ENCODE data around the gene SMCP.

SMCP gene

GRCh38 chr1:152878042-152878441, at the start of gene SMCP:
Gene SMCP (plus strand): TSS chr1:152878322. CDS start chr1:152884423, 6,101 bp downstream.
- H3K27ac ChIP-seq, result no peak within 1 kb of the TSS
- TF ChIP-seq Cebpa-rat (IDR thresholded peaks at IDR 0.05), result no peak
- H3K9me3 ChIP-seq, result no peaks in the 10 kb centered on the region
- H3K27me3 ChIP-seq, result no peaks in the 10 kb centered on the region
- no peaks in the 10 kb centered on the region for H3K4me1 ChIP-seq
- no peak within 1 kb of the TSS for H3K4me3 ChIP-seq
- no peak within 1 kb of the TSS for H3K4me2 ChIP-seq
- H4K20me1 ChIP-seq, result no peaks in the 10 kb centered on the region
- no peaks in the 10 kb centered on the region for H3K36me3 ChIP-seq
- H3K9ac ChIP-seq, result no peak within 1 kb of the TSS

- Histone ChIP-seq H3K4me2 (no peak overlapping the region), H3K4me1 (no peaks in the 10 kb centered on the region), H3K27ac (no peak overlapping the region), H3K27me3 (no peaks in the 10 kb centered on the region), H3K9ac (no peak overlapping the region), H3K9me3 (no peaks in the 10 kb centered on the region), H3K4me3 (no peak overlapping the region), H4K20me1 (no peaks in the 10 kb centered on the region), H3K36me3 (no peaks in the 10 kb centered on the region)
- TF ChIP-seq Cebpa-rat (IDR thresholded peaks at IDR 0.05), result no peak
Measured at GRCh38 chr1:152836870-152837269, 41.3 kb upstream of the SMCP start.

- no peak within 1 kb of the TSS for H3K4me3 ChIP-seq
- H3K36me3 ChIP-seq, result no peaks in the 10 kb centered on the region
- no peaks in the 10 kb centered on the region for H4K20me1 ChIP-seq
- no peaks in the 10 kb centered on the region for H3K27me3 ChIP-seq
- no peak for TF ChIP-seq Cebpa-rat (IDR thresholded peaks at IDR 0.05)
- no peak within 1 kb of the TSS for H3K27ac ChIP-seq
- no peak within 1 kb of the TSS for H3K9ac ChIP-seq
- no peaks in the 10 kb centered on the region for H3K9me3 ChIP-seq
- no peak within 1 kb of the TSS for H3K4me2 ChIP-seq
- no peaks in the 10 kb centered on the region for H3K4me1 ChIP-seq
Measured at GRCh38 chr1:152842556-152842955, 35.6 kb upstream of the SMCP start, which contains the start of gene LCE6A. Gene LCE6A (plus strand): TSS chr1:152842856. CDS start chr1:152843521, 665 bp downstream.

- H3K4me1 ChIP-seq, result no peaks in the 10 kb centered on the region
- TF ChIP-seq Cebpa-rat (IDR thresholded peaks at IDR 0.05), result no peak
Measured at GRCh38 chr1:152855661-152856060, 22.5 kb upstream of the SMCP start.

GRCh38 chr1:152858062-152858461, 20.1 kb upstream of the SMCP start:
- Histone ChIP-seq H3K36me3 (no peaks in the 10 kb centered on the region), H3K4me1 (no peaks in the 10 kb centered on the region), H3K4me2 (no peak overlapping the region), H3K27ac (no peak overlapping the region), H3K4me3 (no peak overlapping the region), H4K20me1 (no peaks in the 10 kb centered on the region), H3K27me3 (no peaks in the 10 kb centered on the region), H3K9me3 (no peaks in the 10 kb centered on the region), H3K9ac (no peak overlapping the region)
- TF ChIP-seq Cebpa-rat (IDR thresholded peaks at IDR 0.05), result no peak

More at GRCh38 chr1:152855661-152856060, 22.5 kb upstream of the SMCP start:
- Histone ChIP-seq H3K9me3 (no peaks in the 10 kb centered on the region), H3K27ac (no peak overlapping the region), H3K27me3 (no peaks in the 10 kb centered on the region), H3K4me3 (no peak overlapping the region), H3K4me2 (no peak overlapping the region), H3K9ac (no peak overlapping the region), H4K20me1 (no peaks in the 10 kb centered on the region), H3K36me3 (no peaks in the 10 kb centered on the region)

- Histone ChIP-seq H3K4me1 (no peaks in the 10 kb centered on the region), H3K4me3 (no peak within 1 kb of the TSS), H3K9me3 (no peaks in the 10 kb centered on the region), H3K27me3 (no peaks in the 10 kb centered on the region), H3K9ac (no peak within 1 kb of the TSS), H3K4me2 (no peak within 1 kb of the TSS), H3K27ac (no peak within 1 kb of the TSS), H4K20me1 (no peaks in the 10 kb centered on the region), H3K36me3 (no peaks in the 10 kb centered on the region)
- TF ChIP-seq Cebpa-rat (IDR thresholded peaks at IDR 0.05), result no peak
Measured at GRCh38 chr1:152859696-152860095, 18.4 kb upstream of the SMCP start, which contains the start of gene LCE7A. Gene LCE7A (plus strand): TSS chr1:152859996. CDS start chr1:152860698, 702 bp downstream.

- no peak for TF ChIP-seq Cebpa-rat (IDR thresholded peaks at IDR 0.05)
- Histone ChIP-seq H3K4me3 (no peak overlapping the region), H3K4me2 (no peak overlapping the region), H3K9ac (no peak overlapping the region), H3K27me3 (no peaks in the 10 kb centered on the region), H3K27ac (no peak overlapping the region), H3K4me1 (no peaks in the 10 kb centered on the region), H4K20me1 (no peaks in the 10 kb centered on the region), H3K9me3 (no peaks in the 10 kb centered on the region), H3K36me3 (no peaks in the 10 kb centered on the region)
Measured at GRCh38 chr1:152860129-152860528, 18.0 kb upstream of the SMCP start.

GRCh38 chr1:152861374-152861773, 16.7 kb upstream of the SMCP start:
- no peak for TF ChIP-seq Cebpa-rat (IDR thresholded peaks at IDR 0.05)
- no peaks in the 10 kb centered on the region for H3K9me3 ChIP-seq
- no peak overlapping the region for H3K27ac ChIP-seq
- no peaks in the 10 kb centered on the region for H4K20me1 ChIP-seq
- H3K4me1 ChIP-seq, result no peaks in the 10 kb centered on the region
- H3K9ac ChIP-seq, result no peak overlapping the region
- H3K4me3 ChIP-seq, result no peak overlapping the region
- no peaks in the 10 kb centered on the region for H3K36me3 ChIP-seq
- H3K4me2 ChIP-seq, result no peak overlapping the region
- no peaks in the 10 kb centered on the region for H3K27me3 ChIP-seq

GRCh38 chr1:152864443-152864842, 13.7 kb upstream of the SMCP start:
- H4K20me1 ChIP-seq, result no peaks in the 10 kb centered on the region
- TF ChIP-seq Cebpa-rat (IDR thresholded peaks at IDR 0.05), result no peak
- no peak overlapping the region for H3K9ac ChIP-seq
- no peak overlapping the region for H3K4me2 ChIP-seq
- H3K36me3 ChIP-seq, result no peaks in the 10 kb centered on the region
- H3K9me3 ChIP-seq, result no peaks in the 10 kb centered on the region
- H3K27me3 ChIP-seq, result no peaks in the 10 kb centered on the region
- H3K4me1 ChIP-seq, result no peaks in the 10 kb centered on the region
- H3K27ac ChIP-seq, result no peak overlapping the region
- no peak overlapping the region for H3K4me3 ChIP-seq

- TF ChIP-seq Cebpa-rat (IDR thresholded peaks at IDR 0.05), result no peak
- Histone ChIP-seq H4K20me1 (no peaks in the 10 kb centered on the region), H3K27ac (no peak overlapping the region), H3K9ac (no peak overlapping the region), H3K36me3 (no peaks in the 10 kb centered on the region), H3K4me3 (no peak overlapping the region), H3K27me3 (no peaks in the 10 kb centered on the region), H3K4me1 (no peaks in the 10 kb centered on the region), H3K4me2 (no peak overlapping the region), H3K9me3 (no peaks in the 10 kb centered on the region)
Measured at GRCh38 chr1:152866321-152866720, 11.8 kb upstream of the SMCP start.

- no peak for TF ChIP-seq Cebpa-rat (IDR thresholded peaks at IDR 0.05)
- no peak overlapping the region for H3K27ac ChIP-seq
Measured at GRCh38 chr1:152869808-152870419, 8.2 kb upstream of the SMCP start.

More at GRCh38 chr1:152869808-152870419, 8.2 kb upstream of the SMCP start:
- Histone ChIP-seq H3K9me3 (no peaks in the 10 kb centered on the region), H3K36me3 (no peaks in the 10 kb centered on the region), H3K9ac (no peak overlapping the region), H3K27me3 (no peaks in the 10 kb centered on the region), H3K4me1 (no peaks in the 10 kb centered on the region), H3K4me3 (no peak overlapping the region), H3K4me2 (no peak overlapping the region), H4K20me1 (no peaks in the 10 kb centered on the region)

Data from BLaER1 (cell line).